ENCODE data around the gene C6orf62. TPM values are rescaled to one million over a fixed set of nuclear protein-coding genes. Genes with fewer than 3 reads are reported as not detected.

Gene C6orf62
- total RNA-seq, 2 donors from 2014 or later = 95.1 to 115 TPM

- no peaks in the 10 kb centered on the region for H3K9me3 ChIP-seq
- H3K27ac ChIP-seq = no peak overlapping the region
- 92% methylated on average over 2 of the region's 2 CpGs for WGBS
- H3K27me3 ChIP-seq (replicated peaks; ENCODE audit: insufficient read depth) = no peaks in the 10 kb centered on the region
- no peaks in the 10 kb centered on the region for H3K36me3 ChIP-seq
- no peak overlapping the region for H3K4me3 ChIP-seq
- TF ChIP-seq POLR2A (IDR thresholded peaks at IDR 0.05) = no peak
- TF ChIP-seq POLR2AphosphoS5 (IDR thresholded peaks at IDR 0.05) = no peak
- no peak for TF ChIP-seq CTCF (IDR thresholded peaks at IDR 0.05)
- no peaks in the 10 kb centered on the region for H3K4me1 ChIP-seq (replicated peaks)
- intact Hi-C loops (cut with DNase I) = no loop called here
- DNase-seq (ENCODE audit: low spot score) = no peak
These were observed 25.9 kb downstream of the C6orf62 start for GRCh38 chr6:24692848-24693592.

- intact Hi-C loops (cut with DNase I) = no loop called here
- no peak for TF ChIP-seq CTCF (IDR thresholded peaks at IDR 0.05)
- no peak for TF ChIP-seq POLR2AphosphoS5 (IDR thresholded peaks at IDR 0.05)
- no peak for TF ChIP-seq POLR2A (IDR thresholded peaks at IDR 0.05)
- no peak for DNase-seq (ENCODE audit: low spot score)
- Histone ChIP-seq H3K4me3 (no peak overlapping the region), H3K4me1 (replicated peaks) (no peaks in the 10 kb centered on the region), H3K27ac (no peak overlapping the region), H3K27me3 (replicated peaks; ENCODE audit: insufficient read depth) (no peaks in the 10 kb centered on the region), H3K36me3 (no peaks in the 10 kb centered on the region), H3K9me3 (no peaks in the 10 kb centered on the region)
- 97% methylated on average over 3 of the region's 3 CpGs for WGBS
These were observed 26.5 kb downstream of the C6orf62 start for GRCh38 chr6:24692415-24692814.

GRCh38 chr6:24692003-24692402, 27.0 kb downstream of the C6orf62 start:
- WGBS = 82% methylated on average over 4 of the region's 4 CpGs
- Histone ChIP-seq H3K36me3 (no peaks in the 10 kb centered on the region), H3K27me3 (replicated peaks; ENCODE audit: insufficient read depth) (no peaks in the 10 kb centered on the region), H3K4me1 (replicated peaks) (no peaks in the 10 kb centered on the region), H3K27ac (no peak overlapping the region), H3K9me3 (no peaks in the 10 kb centered on the region), H3K4me3 (no peak overlapping the region)
- TF ChIP-seq POLR2A (IDR thresholded peaks at IDR 0.05) (no peak), POLR2AphosphoS5 (IDR thresholded peaks at IDR 0.05) (no peak), CTCF (IDR thresholded peaks at IDR 0.05) (no peak)
- intact Hi-C loops (cut with DNase I) = no loop called here
- no peak for DNase-seq (ENCODE audit: low spot score)

GRCh38 chr6:24691550-24691949, 27.4 kb downstream of the C6orf62 start:
- no peaks in the 10 kb centered on the region for H3K36me3 ChIP-seq
- intact Hi-C loops (cut with DNase I) = no loop called here
- TF ChIP-seq POLR2AphosphoS5 (IDR thresholded peaks at IDR 0.05) (no peak), CTCF (IDR thresholded peaks at IDR 0.05) (no peak), POLR2A (IDR thresholded peaks at IDR 0.05) (no peak)
- H3K4me1 ChIP-seq (replicated peaks) = no peaks in the 10 kb centered on the region
- no peak overlapping the region for H3K27ac ChIP-seq
- no peak for DNase-seq (ENCODE audit: low spot score)
- WGBS = 81% methylated on average over 3 of the region's 3 CpGs
- no peaks in the 10 kb centered on the region for H3K9me3 ChIP-seq
- no peak overlapping the region for H3K4me3 ChIP-seq
- H3K27me3 ChIP-seq (replicated peaks; ENCODE audit: insufficient read depth) = no peaks in the 10 kb centered on the region

- H3K27ac ChIP-seq = no peak overlapping the region
- intact Hi-C loops (cut with DNase I) = no loop called here
- H3K36me3 ChIP-seq = no peaks in the 10 kb centered on the region
- no peak for DNase-seq (ENCODE audit: low spot score)
- H3K4me3 ChIP-seq = no peak overlapping the region
- H3K4me1 ChIP-seq (replicated peaks) = no peaks in the 10 kb centered on the region
- H3K27me3 ChIP-seq (replicated peaks; ENCODE audit: insufficient read depth) = no peaks in the 10 kb centered on the region
- WGBS = 40% methylated on average over 1 of the region's 1 CpG
- TF ChIP-seq POLR2A (IDR thresholded peaks at IDR 0.05) = no peak
- no peak for TF ChIP-seq CTCF (IDR thresholded peaks at IDR 0.05)
- TF ChIP-seq POLR2AphosphoS5 (IDR thresholded peaks at IDR 0.05) = no peak
- H3K9me3 ChIP-seq = no peaks in the 10 kb centered on the region
These were observed 28.4 kb downstream of the C6orf62 start for GRCh38 chr6:24690593-24690992.

Measured in prostate gland (tissue), 2 donors.